ENCODE measurements around the gene LMBRD1.

LMBRD1 gene

DNA sequence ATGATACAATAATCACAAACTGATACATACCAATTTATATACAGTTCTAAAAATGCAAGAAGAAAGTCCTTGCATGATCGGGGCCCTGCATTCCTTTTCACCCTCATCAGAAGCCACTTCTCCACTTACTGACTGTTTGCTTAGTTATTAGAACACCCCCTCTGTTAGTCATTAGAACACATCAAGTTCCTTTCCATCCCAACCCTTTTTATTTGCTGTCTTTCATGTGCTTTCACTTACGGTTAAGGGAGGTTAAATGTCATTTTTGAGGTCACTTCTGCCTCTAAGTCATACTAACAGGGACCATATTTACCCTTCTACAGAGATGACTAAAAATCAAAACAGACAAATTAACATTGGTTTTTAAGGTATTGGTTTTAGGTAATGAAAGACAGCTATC lies 149.1 kb downstream of the LMBRD1 start:
- in situ Hi-C loops (cut with MboI; ENCODE audit: low sequenced_read_pairs) = no loop called here

GRCh38 chr6:69643688-69644087 lies 153.1 kb downstream of the LMBRD1 start:
- in situ Hi-C loops (cut with MboI; ENCODE audit: low sequenced_read_pairs) = no loop called here

DNA sequence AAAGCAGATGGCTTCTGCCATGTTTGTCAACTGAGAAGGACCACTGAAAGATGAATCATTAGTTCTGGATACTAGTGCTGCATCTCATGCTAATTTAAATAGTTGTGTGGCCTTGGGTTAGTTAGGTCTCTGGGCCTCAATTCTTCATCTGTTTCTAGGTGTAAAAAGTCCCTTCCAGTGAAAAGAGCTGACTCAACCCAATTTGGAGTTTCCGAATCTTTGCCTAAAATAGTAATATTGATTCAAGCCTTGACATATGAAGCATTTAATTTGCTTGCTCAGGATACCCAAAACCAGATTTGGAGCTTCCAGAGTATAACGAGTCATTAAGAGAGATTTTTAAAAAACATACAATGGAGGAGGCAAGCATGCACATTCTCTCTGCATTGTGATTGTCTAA lies 163.9 kb downstream of the LMBRD1 start:
- in situ Hi-C loops (cut with MboI; ENCODE audit: low sequenced_read_pairs) = no loop called here

DNA sequence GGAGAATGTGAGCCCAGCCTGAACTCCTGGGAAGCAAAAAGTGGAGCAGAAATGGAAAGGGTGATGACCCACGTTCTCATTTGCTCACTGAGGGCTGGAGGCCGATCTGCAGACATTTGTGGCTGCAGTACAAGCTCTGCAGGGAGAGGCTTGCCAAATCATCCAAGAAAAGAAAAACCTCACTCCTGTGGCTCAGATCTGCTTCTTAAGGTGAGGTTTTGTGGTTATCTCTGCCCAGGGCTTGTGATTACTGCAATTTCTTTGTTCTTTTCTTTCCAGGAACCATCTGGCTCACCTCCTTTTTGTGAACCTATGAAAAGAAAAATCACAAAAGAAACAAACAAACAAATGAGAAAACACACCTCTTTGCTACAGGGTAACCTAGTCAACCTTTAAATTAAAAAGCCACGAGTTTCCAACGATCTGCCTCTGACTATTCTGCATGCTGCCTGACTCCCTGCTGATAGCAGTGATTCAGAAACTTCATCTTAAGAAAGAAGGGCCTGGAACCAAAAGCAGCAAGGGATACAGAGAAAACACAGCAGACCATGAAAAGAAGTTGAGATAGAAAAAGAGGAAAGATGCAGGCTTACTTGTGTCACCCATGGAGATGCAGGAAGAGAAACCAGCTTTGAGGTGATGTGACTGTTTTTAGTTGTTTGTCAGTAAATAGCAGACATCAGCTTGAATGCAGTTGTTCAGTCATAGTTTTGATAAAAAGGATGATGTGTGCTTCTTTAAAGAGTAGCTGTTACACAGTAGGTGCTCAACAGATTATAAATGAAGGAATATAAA lies 165.1 kb downstream of the LMBRD1 start:
- in situ Hi-C loops (cut with MboI; ENCODE audit: low sequenced_read_pairs) = no loop called here

- in situ Hi-C loops (cut with MboI; ENCODE audit: low sequenced_read_pairs) = no loop called here
Measured at GRCh38 chr6:69630767-69631166, 166.0 kb downstream of the LMBRD1 start.

DNA sequence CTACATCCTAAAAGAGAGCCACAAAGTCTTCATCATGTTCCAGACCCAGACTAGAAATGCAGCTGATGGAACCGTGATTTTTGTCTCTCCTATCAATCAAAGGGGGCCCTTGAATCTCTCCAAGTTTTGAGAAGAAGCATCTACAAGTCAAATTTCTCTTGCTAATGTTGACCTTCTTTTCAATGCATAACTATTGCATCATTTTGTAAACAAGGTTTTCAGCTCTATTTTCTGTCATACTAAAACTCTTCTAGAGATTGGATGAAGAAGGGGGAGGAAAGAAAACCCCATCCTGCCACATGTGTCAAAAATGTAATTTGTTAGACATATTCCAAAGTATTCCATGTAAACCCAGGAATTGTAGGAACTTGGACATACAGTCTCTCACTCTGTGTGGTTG lies 169.2 kb downstream of the LMBRD1 start:
- in situ Hi-C loops (cut with MboI; ENCODE audit: low sequenced_read_pairs) = no loop called here

GRCh38 chr6:69624944-69625343 lies 171.9 kb downstream of the LMBRD1 start:
- in situ Hi-C loops (cut with MboI; ENCODE audit: low sequenced_read_pairs) = no loop called here

All from HL-60/S4 treated with phorbol 12-myristate 13-acetate at 8.2 ng/mL for 4 days and 3 days (cell line).